Adrenal gland (tissue), 5 donors: Measurements from ENCODE around the gene RFX8.

Experiments
- POLR2A ChIP-seq, 2 donors: fragments of 450-650 bp; IDR thresholded peaks; one replicate each; pipeline ENCODE4 v1.6.1; 2017; ENCODE audit warnings: antibody characterized with exemption in 2 of 2, mild to moderate bottlenecking in 2 of 2, moderate library complexity in 1 of 2
- TF ChIP-seq, protein P1 (sequence below), 6 experiments: fragments of 450-650 bp in 4 of 6; fragments of 200-600 bp in 2 of 6; sonication (generic) in 1 of 6; IDR thresholded peaks; 1 replicate in 5 of 6; 2 replicates in 1 of 6; pipeline versions ENCODE4 v1.5.1 to v1.8.0; 2016 to 2021; ENCODE audit warnings: antibody characterized with exemption in 6 of 6, mild to moderate bottlenecking in 2 of 6, moderate library complexity in 1 of 6
- donor health status: DM: no; HTN: no; CAD: no.

DNA sequence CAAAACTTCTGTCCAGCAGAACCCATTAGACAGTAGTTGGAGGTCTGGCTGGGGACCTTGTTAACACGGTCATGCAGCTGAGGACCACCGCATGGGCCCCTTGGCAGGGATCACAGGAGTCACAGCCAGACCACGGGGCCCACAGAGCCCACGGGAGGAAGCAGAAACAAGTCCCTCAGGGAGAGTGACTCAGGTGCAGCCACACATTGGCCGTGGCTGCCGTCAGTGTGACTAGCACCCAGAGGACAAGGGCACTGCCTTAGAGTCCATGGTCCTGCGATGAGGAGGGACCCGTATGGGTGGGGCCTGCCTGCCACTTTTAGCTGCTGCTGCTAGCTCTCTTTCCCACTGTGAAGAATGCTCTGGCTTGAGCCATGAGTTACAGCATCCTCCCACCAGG, 5.9 kb upstream of the RFX8 start:
- TF ChIP-seq, protein P1, sequence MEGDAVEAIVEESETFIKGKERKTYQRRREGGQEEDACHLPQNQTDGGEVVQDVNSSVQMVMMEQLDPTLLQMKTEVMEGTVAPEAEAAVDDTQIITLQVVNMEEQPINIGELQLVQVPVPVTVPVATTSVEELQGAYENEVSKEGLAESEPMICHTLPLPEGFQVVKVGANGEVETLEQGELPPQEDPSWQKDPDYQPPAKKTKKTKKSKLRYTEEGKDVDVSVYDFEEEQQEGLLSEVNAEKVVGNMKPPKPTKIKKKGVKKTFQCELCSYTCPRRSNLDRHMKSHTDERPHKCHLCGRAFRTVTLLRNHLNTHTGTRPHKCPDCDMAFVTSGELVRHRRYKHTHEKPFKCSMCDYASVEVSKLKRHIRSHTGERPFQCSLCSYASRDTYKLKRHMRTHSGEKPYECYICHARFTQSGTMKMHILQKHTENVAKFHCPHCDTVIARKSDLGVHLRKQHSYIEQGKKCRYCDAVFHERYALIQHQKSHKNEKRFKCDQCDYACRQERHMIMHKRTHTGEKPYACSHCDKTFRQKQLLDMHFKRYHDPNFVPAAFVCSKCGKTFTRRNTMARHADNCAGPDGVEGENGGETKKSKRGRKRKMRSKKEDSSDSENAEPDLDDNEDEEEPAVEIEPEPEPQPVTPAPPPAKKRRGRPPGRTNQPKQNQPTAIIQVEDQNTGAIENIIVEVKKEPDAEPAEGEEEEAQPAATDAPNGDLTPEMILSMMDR (IDR thresholded peaks at IDR 0.05), result no peak
- no peak for TF ChIP-seq POLR2A (IDR thresholded peaks at IDR 0.05)
